Umbilical cord (tissue), 2 donors: ENCODE results near the gene PIPOX. TPM values are rescaled to one million over a fixed set of nuclear protein-coding genes. Genes with fewer than 3 reads are reported as not detected.
A peak's percentile ranks its signal among the peaks of the same experiment; 100 is the strongest.

Experiments
- DNase-seq: peaks from one replicate; pipeline ENCODE4 v3.0.0-alpha.2; 2015; ENCODE audit warnings: low spot score
- total RNA-seq: library from RNA; depleted of rRNA; stranded (reverse); fragments of >200 nt; gene quantifications from one replicate; pipeline ENCODE4 v1.2.3, GENCODE V29; 2014; ENCODE audit warnings: low replicate concordance; ENCODE audit not compliant: insufficient read depth

The PIPOX gene
- total RNA-seq, 1 donor from 2014 or later, result 0.48 TPM

DNA sequence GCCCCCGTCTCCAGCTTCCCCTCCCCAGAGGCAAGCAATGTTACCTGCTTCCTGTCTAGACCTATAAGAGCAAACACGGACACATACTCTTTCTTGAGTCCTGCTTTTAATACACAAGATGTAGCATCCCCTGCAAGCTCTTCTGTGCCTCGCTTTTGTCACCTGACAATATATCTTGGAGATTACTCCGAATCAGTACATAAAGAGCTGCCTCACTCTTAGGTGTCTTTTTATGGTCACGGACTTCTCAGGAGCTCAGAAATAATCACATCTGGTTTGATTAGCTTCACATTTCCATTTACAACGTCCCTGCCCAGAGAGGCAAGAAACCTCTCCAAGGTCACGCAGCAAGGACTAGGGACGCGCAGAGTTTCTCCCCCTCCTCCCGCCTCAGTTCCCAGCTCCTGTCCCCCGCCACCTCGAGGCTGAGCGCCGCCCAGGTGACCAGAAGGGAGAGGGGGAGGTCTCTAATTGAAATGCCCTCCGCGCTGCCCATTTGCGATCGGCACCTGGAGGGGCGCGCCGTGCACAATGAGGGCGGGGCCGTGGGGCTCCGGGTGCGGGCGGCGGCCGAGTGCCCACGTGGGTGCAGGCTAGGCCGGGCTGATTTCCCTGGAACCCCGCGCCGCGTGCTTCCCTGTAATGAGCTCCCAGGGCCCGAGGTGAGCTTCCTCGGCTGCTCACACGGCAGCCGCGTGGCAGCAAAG, 23.3 kb upstream of the PIPOX start:
- DNase-seq, result no peak

DNA sequence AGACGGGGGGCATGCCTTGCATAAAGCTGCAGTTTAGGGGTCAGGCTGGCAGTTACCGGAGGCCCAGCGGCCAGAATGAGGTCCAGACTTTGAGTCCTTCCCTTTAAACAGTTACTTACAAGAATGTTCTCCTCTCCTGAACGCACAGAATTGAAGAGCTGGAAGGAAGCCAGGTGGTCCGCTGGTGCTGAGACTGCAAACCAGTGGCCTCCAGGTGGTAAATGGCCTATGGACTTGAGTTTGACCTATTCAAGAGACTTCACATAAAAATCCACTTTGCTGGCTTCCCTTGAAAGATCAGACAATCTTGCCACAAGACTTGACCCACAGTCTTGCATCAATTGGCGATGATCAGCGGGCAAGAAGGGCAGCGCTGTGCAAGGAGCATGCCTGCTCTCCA, 22.4 kb upstream of the PIPOX start:
- DNase-seq, result no peak

- no peak for DNase-seq
These were observed 21.7 kb upstream of the PIPOX start for GRCh38 chr17:29021226-29021625.

- no peak for DNase-seq
These were observed 20.9 kb upstream of the PIPOX start for GRCh38 chr17:29022074-29022473.

GRCh38 chr17:29024316-29024952, 18.5 kb upstream of the PIPOX start:
- DNase-seq, result no peak

- no peak for DNase-seq
These were observed 11.5 kb upstream of the PIPOX start for GRCh38 chr17:29031488-29031887.

DNA sequence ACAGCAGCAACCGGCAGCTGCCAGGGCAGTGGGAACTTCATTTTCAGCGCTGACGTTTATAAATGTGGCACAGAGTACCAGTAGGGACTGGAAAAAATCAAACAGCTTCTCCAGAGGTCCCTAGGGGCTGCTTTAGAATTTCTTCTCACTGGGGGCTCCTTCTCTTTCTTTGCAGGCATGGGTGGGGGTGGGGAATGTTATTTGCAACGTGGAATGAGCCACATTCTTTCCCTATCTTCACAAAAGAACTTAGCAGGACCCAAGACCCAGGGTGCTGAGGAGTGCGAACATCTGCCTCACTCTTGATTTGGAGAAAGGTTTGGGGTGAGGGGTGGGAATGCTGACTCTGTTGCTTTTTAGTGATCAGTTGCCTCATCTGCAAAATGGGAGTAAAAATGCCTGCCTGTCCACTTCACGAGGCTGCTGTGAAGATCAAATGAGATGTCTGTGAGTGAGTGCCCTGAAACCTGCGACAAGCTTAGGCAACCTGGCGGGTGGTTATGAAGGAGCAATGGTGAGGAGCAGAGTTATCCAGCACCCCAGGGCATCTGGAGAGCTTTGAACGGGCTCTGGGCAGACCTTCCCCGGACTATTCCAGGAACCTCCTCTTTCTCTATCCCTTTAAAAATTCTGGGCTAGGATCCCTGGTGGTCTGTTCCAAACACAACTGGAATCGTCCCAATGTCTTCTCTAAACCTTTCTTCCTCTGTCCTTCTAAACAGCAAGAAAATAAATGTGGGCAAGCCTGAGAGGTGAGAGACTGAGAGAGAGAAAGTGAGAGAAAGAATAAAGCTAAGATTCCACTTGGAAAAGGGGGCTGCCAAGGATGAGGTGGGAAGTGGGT, 10.7 kb upstream of the PIPOX start:
- DNase-seq, result no peak

GRCh38 chr17:29032857-29033197, 10.1 kb upstream of the PIPOX start:
- no peak for DNase-seq

- no peak for DNase-seq
These were observed 8.4 kb upstream of the PIPOX start for GRCh38 chr17:29034510-29034909.

- no peak for DNase-seq
These were observed 6.4 kb upstream of the PIPOX start for GRCh38 chr17:29036584-29036983.

DNA sequence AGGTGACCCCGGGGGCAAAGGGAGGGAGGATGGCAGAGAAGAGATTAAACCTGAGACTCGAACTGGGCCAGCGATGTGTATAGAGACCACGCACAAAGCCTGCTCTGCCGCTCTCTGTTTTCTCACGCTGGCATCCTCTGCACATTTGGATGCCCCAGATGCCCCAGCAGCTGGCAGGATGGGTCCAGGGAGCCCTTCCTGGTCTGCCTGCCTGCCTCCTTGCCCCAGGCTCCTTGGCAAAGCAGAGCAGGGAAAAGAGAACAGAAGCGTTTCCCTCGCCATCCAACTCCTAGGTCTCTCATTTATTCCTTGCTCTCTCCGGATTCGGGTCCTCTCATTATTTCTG, 5.2 kb upstream of the PIPOX start:
- DNase-seq, result no peak

DNA sequence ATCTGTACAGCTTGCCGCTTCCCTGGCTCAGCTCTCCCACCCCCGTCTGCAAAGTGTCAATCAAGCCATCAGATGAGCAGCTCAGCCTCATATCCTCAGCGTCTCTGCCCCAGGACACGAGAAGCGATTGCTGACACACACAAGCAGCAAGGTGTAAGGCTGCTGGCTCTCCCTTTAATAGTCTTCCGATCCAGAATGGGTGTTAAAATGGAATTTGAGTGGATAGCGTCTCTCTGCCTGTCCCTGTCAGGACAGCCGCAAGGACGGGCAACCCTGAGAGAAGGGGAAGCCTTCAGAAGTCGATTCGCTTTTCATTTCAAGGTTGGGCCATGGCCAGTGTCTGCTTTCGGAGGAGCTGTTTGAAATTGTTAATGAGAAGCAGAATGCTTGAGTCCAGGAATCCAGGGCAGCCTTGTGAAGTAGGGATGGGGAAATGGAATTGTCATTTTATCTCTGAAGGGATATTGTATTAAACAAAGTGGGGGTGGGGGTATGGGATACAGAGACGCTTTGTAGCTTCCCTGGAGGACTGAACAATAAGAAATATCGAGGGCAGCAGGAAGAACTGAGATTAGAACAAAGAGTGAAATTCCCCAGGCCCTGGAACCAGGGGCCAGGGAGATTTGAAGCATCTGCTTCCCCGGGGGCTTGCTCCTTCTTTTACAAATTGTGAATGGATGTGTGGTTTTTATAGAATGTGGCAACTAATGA, 4.7 kb upstream of the PIPOX start:
- DNase-seq, result no peak

GRCh38 chr17:29039764-29040598, 3.0 kb upstream of the PIPOX start:
- peak; percentile 65 for DNase-seq

DNA sequence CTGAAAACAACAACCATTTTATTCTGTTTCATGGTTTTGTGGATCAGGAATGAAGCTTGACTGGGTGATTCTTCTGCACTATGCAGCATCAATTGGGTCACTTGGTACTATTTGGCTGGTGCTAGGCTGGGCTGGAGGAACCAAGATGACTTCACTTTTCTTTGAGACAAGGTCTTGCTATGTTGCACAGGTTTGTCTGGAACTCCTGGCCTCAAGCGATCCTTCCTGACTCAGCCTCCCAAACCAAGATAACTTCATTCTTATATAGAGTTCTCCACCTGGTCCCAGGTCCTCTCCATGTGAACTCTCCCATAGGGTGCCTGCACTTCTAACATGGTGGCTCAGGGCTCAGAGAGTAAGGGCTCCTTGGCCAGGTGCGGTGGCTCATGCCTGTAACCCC, 1.9 kb upstream of the PIPOX start:
- DNase-seq, result no peak

- no peak for DNase-seq
These were observed 1.4 kb upstream of the PIPOX start for GRCh38 chr17:29041571-29041970.

DNA sequence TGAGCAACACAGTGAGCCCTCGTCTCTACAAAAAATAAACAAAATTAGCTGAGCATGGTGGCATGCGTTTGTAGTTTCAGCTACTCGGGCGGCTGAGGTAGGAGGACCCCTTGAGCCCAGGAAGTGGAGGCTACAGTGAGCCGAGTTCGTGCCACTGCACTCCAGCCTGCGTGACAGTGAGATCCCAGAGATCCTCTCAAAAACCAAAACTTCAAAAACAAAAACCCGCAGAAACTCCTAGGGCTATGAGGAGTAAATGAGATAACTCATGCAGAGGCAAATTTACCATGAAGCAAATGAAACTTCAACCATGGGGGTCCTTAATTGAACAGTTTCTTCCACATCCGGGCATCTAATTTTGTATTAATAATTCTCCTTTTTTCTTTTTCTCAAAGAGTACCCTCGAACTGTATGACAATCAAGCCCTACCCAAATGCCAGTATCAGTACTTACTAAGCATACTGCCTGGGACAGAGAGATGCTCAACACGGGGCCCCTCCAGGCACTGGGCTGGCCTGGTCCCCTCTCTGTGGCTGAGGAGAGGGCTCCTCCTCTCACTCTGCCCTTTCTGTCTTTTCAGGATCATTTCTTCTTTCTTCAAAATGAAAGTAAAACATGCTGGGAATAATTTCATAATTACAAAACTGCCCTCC, 789 bp upstream of the PIPOX start:
- no peak for DNase-seq

DNA sequence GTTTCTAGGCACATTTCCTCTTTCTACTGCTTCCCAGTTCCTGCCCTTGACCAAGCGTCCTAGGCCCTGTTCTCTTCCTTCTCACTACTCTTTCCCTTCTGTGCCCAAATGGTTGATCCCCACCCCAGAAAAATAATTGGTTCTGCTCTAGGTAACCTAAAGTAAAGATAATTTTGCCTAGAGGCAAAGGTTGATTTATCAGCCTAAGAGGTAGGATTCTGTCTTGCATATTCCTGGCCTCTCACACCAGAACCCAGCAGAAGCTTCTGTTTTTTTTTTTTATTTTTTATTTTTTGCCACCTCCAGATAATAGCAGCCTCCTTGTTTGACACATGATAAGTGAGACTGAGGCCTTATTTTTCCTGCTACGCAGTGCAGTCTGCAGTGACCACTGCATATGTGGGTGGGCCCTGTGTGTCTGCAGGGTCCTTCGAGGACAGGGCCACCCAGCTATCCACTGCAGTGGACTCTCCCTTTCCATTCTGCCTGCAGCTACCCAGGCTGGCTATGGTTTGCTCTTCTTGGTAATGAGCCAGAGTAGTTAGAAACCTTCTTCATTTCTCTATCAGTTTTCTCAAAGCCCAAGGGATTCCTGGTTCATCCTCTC, 701 bp downstream of the PIPOX start:
- no peak for DNase-seq

DNA sequence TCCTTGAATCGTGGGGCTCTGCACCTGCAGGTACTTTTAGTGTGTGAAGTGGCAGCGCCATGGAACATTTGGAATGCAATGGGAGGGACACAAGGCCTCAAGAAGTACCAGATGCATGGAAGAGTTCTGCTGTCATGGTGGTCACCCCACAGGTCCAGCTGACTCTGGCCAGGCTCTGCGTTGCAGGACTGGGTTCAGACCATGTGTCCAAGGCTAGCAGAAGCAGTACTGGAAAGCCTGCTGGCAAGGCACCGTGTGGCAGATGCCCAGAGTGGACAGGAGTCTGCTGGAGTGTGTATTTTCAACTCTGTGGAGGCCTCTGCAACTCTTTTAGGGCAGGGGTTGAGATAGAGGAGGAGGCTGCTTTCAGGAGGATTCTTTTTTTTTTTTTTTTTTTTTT, 2.1 kb downstream of the PIPOX start:
- no peak for DNase-seq

GRCh38 chr17:29045734-29046472, 3.0 kb downstream of the PIPOX start:
- no peak for DNase-seq

- DNase-seq, result no peak
These were observed 3.5 kb downstream of the PIPOX start for GRCh38 chr17:29046473-29046839.
